Endothelial cell of umbilical vein (primary cell): ENCODE data around the gene CKS1B. TPM values are rescaled to one million over a fixed set of nuclear protein-coding genes. Genes with fewer than 3 reads are reported as not detected.

ENCODE experiments used
- BruUV-seq: library from RNA; stranded (reverse); fragments of 400-500 nt; replicated peaks from 2 replicates; lab custom pipeline; 2021; lab: Mats Ljungman, UMichigan
- CTCF ChIA-PET: fragments of 300-600, 350-600 bp; sonication (Branson Sonifier 250); formaldehyde crosslinking; loops from one replicate; lab custom pipeline; 2021; ENCODE audit warnings: antibody characterized with exemption, inconsistent platforms; lab: Charles Lee
- POLR2A ChIA-PET: fragments of 300-600, 350-600 bp; sonication (Branson Sonifier 250); formaldehyde crosslinking; loops from one replicate; lab custom pipeline; 2021; ENCODE audit warnings: antibody characterized with exemption, inconsistent platforms; lab: Charles Lee
- DNase-seq: peaks from one replicate; pipeline ENCODE4 v3.0.0-alpha.2; 2011; ENCODE audit warnings: low read depth, low spot score
- FAIRE-seq: peaks from 2 replicates; lab custom pipeline; 2011; peaks lifted over from hg19 to GRCh38; lab: Jason Lieb, UNC
- H2AFZ ChIP-seq: 2 replicates; pipeline ENCODE4 v1.6.0; 2012; ENCODE audit warnings: low read depth, low read length, control low read depth, inconsistent platforms
- H3K27ac ChIP-seq: 2 replicates; pipeline ENCODE4 v1.5.1; 2011; ENCODE audit warnings: low read depth, mild to moderate bottlenecking, control low read depth, low read length, moderate library complexity; ENCODE audit not compliant: insufficient read depth
- H3K27me3 ChIP-seq, 2 experiments: 2 replicates each; pipeline versions ENCODE4 v1.6.0 to v1.6.1; 2011; ENCODE audit warnings: low read length in 2 of 2, mixed read lengths in 1 of 2; ENCODE audit not compliant: control insufficient read depth in 2 of 2, insufficient read depth in 2 of 2
- H3K36me3 ChIP-seq, 2 experiments: 2 replicates in 1 of 2; 3 replicates in 1 of 2; pipeline ENCODE4 v1.5.1; 2011; ENCODE audit warnings: low read length in 2 of 2, mild to moderate bottlenecking in 1 of 2, moderate library complexity in 1 of 2; ENCODE audit not compliant: control insufficient read depth in 2 of 2, insufficient read depth in 2 of 2; ENCODE audit errors: extremely low read depth in 1 of 2
- H3K4me1 ChIP-seq: 3 replicates; pipeline ENCODE4 v1.5.1; 2011; ENCODE audit warnings: mild to moderate bottlenecking, low read length; ENCODE audit not compliant: control insufficient read depth, insufficient read depth; ENCODE audit errors: extremely low read depth
- H3K4me2 ChIP-seq: 2 replicates; pipeline ENCODE4 v1.6.1; 2011; ENCODE audit warnings: low read length, control low read depth, mixed read lengths; ENCODE audit not compliant: insufficient read depth
- H3K4me3 ChIP-seq, 3 experiments: fragments of 200-600 bp in 1 of 3; sonication (generic), shearing (Covaris generic) in 1 of 3; replicated peaks in 1 of 3; 2 replicates each; pipeline ENCODE4 v1.5.1; 2011 to 2016; ENCODE audit warnings: control low read depth in 3 of 3, low read length in 3 of 3, mild to moderate bottlenecking in 2 of 3, inconsistent platforms in 1 of 3, low read depth in 1 of 3, moderate library complexity in 1 of 3; ENCODE audit not compliant: insufficient read depth in 1 of 3
- H3K79me2 ChIP-seq: 2 replicates; pipeline ENCODE4 v1.6.0; 2012; ENCODE audit warnings: low read length, inconsistent platforms; ENCODE audit not compliant: control insufficient read depth, insufficient read depth
- H3K9ac ChIP-seq: replicated peaks from 2 replicates; pipeline ENCODE3; 2011; ENCODE audit warnings: low read length, control low read depth; ENCODE audit not compliant: insufficient read depth; ENCODE audit errors: extremely low read depth
- H3K9me1 ChIP-seq: replicated peaks from 3 replicates; pipeline ENCODE4 v1.6.0; 2011; ENCODE audit warnings: mild to moderate bottlenecking, low read length; ENCODE audit not compliant: control insufficient read depth, insufficient read depth; ENCODE audit errors: extremely low read depth
- H3K9me3 ChIP-seq: replicated peaks from 2 replicates; pipeline ENCODE4 v1.5.1; 2012; ENCODE audit warnings: low read length, inconsistent platforms; ENCODE audit not compliant: control insufficient read depth, insufficient read depth
- H4K20me1 ChIP-seq: replicated peaks from 2 replicates; pipeline ENCODE3; 2011; ENCODE audit warnings: mild to moderate bottlenecking, low read length; ENCODE audit not compliant: control insufficient read depth, insufficient read depth; ENCODE audit errors: extremely low read depth
- EZH2 ChIP-seq: IDR thresholded peaks from 2 replicates; pipeline ENCODE4 v1.6.1; 2012; ENCODE audit warnings: borderline replicate concordance, low read depth, mild to moderate bottlenecking, moderate library complexity, low read length, inconsistent platforms; ENCODE audit not compliant: severe bottlenecking
- FOS ChIP-seq: IDR thresholded peaks from 2 replicates; pipeline ENCODE4 v1.6.1; 2011; ENCODE audit warnings: mild to moderate bottlenecking, low read length, moderate library complexity, borderline replicate concordance; ENCODE audit not compliant: insufficient read depth
- MYC ChIP-seq: IDR thresholded peaks from one replicate; pipeline ENCODE4 v1.6.1; 2011; ENCODE audit warnings: mild to moderate bottlenecking, low read depth, low read length
- dilution Hi-C: fragments of 300-500 bp; cut with MboI; formaldehyde crosslinking; loops from one replicate; pipeline ENCODE4 v1.15.0; 2019; ENCODE audit warnings: low sequenced_read_pairs; ENCODE audit not compliant: extremely low pct_ligation_motif_present
- intact Hi-C: fragments of 100-400 bp; cut with micrococcal nuclease; formaldehyde crosslinking; loops from one replicate; pipeline ENCODE4 v1.10.0; 2022
- polyA plus RNA-seq, 4 experiments: library from polyadenylated mRNA; depleted of rRNA in 3 of 4; stranded (reverse) in 3 of 4; unstranded in 1 of 4; fragments of >200 nt; gene quantifications; 2 replicates each; pipeline versions ENCODE4 v1.2.1 to v1.2.3, GENCODE V29; 2011 to 2012; ENCODE audit warnings: missing spikeins in 1 of 4
- total RNA-seq: library from RNA; stranded (reverse); gene quantifications from 2 replicates; pipeline ENCODE4 v1.2.3, GENCODE V29; 2021

CKS1B gene
- total and polyA plus RNA-seq, 2 donors (not counting 3 experiments of a cell fraction or from before 2014, with no cell fraction given): 126 to 280 TPM

GRCh38 chr1:154960446-154961136, 13.9 kb upstream of the CKS1B start:
- intact Hi-C loops: loop anchor here (1.0 to 2.0 kb wide), 5 partner anchors 10 to 90 kb away; partner anchors contain the start of genes ADAM15, CKS1B and SHC1
- ChIA-PET CTCF (interaction anchor here (0.7 to 4.0 kb wide), 15 partner anchors 10 to 125 kb away, joined by 3 to 48 read pairs (median 5); partner anchors contain the start of genes ADAM15, FLAD1, LENEP and PMVK), POLR2A (interaction anchor here (0.6 to 2.6 kb wide), 4 partner anchors 10 to 164 kb away, joined by 3 to 24 read pairs (median 6); partner anchors contain the start of gene SHC1)
- Histone ChIP-seq H4K20me1 (no peaks in the 10 kb centered on the region), H3K79me2 (peaks cover 18% of the 10 kb centered on the region), H3K4me3 (peak overlapping the region; percentile 71 to 78 (median 74)), H3K4me1 (peaks cover 25% of the 10 kb centered on the region), H2AFZ (no peak overlapping the region), H3K27me3 (no peaks in the 10 kb centered on the region), H3K9ac (peak overlapping the region; percentile 83), H3K9me1 (no peaks in the 10 kb centered on the region), H3K9me3 (no peaks in the 10 kb centered on the region), H3K27ac (peak overlapping the region; percentile 30), H3K36me3 (peaks cover 10 to 31% of the 10 kb centered on the region in 2 experiments), H3K4me2 (peak overlapping the region; percentile 86)
- dilution Hi-C loops: no loop called here
- DNase-seq: peak; percentile 22
- TF ChIP-seq EZH2 (no peak), MYC (no peak), FOS (no peak)
- peak; percentile 81 for FAIRE-seq
- BruUV-seq: no TSS peak
